SK-N-MC (cell line): ENCODE data around the gene PTPRN2.

Experiments
- EZH2 ChIP-seq: fragments of 200-600 bp; sonication (generic); IDR thresholded peaks from one replicate; pipeline ENCODE4 v1.6.1; 2017; ENCODE audit warnings: antibody characterized with exemption
- POLR2AphosphoS5 ChIP-seq: IDR thresholded peaks from 2 replicates; pipeline ENCODE4 v1.6.1; 2012; ENCODE audit warnings: mild to moderate bottlenecking, low read depth, low read length, borderline replicate concordance

DNA sequence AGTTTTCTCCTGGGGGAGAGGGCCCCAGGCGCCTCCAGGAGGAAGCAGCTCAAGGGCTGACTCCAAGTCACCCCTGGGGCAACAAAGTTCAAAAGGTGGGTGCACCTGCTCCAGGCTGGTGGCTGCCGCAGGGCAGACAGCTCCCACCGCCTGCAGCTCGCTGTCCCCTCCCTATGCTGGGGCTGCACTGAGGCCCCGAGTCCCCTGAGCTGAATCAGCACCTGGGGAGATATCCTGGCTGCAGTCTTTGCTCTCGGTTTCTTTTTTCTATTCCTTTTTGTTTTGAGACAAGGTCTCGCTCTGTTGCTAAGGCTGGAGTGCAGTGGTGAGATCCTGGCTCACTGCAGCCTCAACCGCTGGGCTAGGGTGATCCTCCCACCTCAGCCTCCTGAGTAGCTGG is 1067.4 kb downstream of the PTPRN2 start:
- TF ChIP-seq POLR2AphosphoS5 (no peak), EZH2 (no peak)
